Measurements from ENCODE around the gene IL20. TPM values are rescaled to one million over a fixed set of nuclear protein-coding genes. Genes with fewer than 3 reads are reported as not detected.

IL20 gene
- total RNA-seq, 2 experiments from 2014 or later = not detected

DNA sequence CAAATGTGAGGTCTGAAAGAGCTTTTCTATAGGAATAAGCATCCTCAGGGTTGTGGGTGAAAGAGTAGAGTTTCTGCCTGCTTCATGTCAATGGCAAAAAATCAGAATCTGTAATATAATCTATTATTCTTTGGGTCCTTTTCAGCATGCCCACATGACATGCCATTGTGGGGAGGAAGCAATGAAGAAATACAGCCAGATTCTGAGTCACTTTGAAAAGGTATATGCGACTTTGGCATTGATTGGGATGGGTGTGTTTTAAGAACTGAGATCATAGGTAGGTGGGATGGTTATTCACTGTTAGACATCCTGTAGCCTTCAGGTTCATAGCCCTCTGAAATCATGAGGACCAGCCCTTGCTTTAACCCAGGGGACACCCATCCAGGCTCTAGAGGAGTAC lies 1.8 kb downstream of the IL20 start:
- Histone ChIP-seq H3K4me3 (ENCODE audit: low read length) (no peak overlapping the region), H3K27ac (ENCODE audit: low read depth in 1 of 2, low read length in 2 of 2) (no peak overlapping the region), H3K4me1 (ENCODE audit: insufficient read depth, low read length) (peaks cover 5% of the 10 kb centered on the region), H3K27me3 (ENCODE audit: control insufficient read depth in 1 of 2, insufficient read depth in 2 of 2, low read length in 2 of 2) (no peaks in the 10 kb centered on the region), H3K36me3 (ENCODE audit: insufficient read depth, low read length) (no peaks in the 10 kb centered on the region), H3K9me3 (ENCODE audit: control insufficient read depth in 1 of 2, insufficient read depth in 1 of 2, low read length in 2 of 2) (peaks cover 0 to 2% of the 10 kb centered on the region in 2 experiments)
- ATAC-seq (ENCODE audit: poor library complexity) = no peak
- H3K27me3 Mint-ChIP-seq = peaks cover 12% of the 10 kb centered on the region
- ChIA-PET CTCF (interaction anchor here (1.0 to 1.2 kb wide), 2 partner anchors 115 to 132 kb away, joined by 3 read pairs; no protein-coding TSS in a partner anchor), POLR2A (interaction anchor here (0.6 to 1.1 kb wide), 3 partner anchors 39 to 150 kb away, joined by 3 to 4 read pairs (median 3); partner anchors contain the start of gene FCMR)
- peaks cover 2% of the 10 kb centered on the region for H3K9me3 Mint-ChIP-seq
- H3K36me3 Mint-ChIP-seq (ENCODE audit: low read depth) = no peaks in the 10 kb centered on the region
- no peak overlapping the region for H3K27ac Mint-ChIP-seq
- TF ChIP-seq, protein P1, sequence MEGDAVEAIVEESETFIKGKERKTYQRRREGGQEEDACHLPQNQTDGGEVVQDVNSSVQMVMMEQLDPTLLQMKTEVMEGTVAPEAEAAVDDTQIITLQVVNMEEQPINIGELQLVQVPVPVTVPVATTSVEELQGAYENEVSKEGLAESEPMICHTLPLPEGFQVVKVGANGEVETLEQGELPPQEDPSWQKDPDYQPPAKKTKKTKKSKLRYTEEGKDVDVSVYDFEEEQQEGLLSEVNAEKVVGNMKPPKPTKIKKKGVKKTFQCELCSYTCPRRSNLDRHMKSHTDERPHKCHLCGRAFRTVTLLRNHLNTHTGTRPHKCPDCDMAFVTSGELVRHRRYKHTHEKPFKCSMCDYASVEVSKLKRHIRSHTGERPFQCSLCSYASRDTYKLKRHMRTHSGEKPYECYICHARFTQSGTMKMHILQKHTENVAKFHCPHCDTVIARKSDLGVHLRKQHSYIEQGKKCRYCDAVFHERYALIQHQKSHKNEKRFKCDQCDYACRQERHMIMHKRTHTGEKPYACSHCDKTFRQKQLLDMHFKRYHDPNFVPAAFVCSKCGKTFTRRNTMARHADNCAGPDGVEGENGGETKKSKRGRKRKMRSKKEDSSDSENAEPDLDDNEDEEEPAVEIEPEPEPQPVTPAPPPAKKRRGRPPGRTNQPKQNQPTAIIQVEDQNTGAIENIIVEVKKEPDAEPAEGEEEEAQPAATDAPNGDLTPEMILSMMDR (IDR thresholded peaks at IDR 0.05) = no peak
- no peak overlapping the region for H3K4me3 Mint-ChIP-seq
- H3K4me1 Mint-ChIP-seq (ENCODE audit: low read depth) = peaks cover 7% of the 10 kb centered on the region
- intact Hi-C loops (cut with DNase I, micrococcal nuclease) = loop anchor here (5.0 kb wide), 2 partner anchors 115 to 135 kb away; no protein-coding TSS in a partner anchor
- DNase-seq = no peak

DNA sequence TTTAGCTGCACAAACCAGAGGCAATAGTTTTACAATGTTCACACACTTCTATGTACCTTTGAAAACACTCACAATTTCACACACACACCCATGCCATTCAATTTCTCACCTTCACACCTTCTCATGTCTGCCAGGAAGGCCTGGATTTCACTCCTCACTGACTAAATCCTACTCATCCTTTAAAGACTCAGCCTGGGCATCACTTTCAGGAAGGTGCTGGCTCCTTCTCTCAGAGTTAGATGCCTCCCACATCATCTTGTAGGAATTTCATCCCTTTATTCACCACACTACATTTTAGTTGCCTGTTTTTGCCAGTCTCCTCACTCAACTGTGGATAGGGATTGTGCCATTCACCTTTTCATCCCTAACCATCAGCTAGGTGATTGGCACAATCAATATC lies 2.3 kb downstream of the IL20 start:
- Mint-ChIP-seq H3K27ac (no peak overlapping the region), H3K4me1 (ENCODE audit: low read depth) (peaks cover 7% of the 10 kb centered on the region), H3K9me3 (peaks cover 3% of the 10 kb centered on the region), H3K36me3 (ENCODE audit: low read depth) (no peaks in the 10 kb centered on the region), H3K4me3 (no peak overlapping the region), H3K27me3 (peaks cover 12% of the 10 kb centered on the region)
- DNase-seq (no peak), ATAC-seq (ENCODE audit: poor library complexity) (no peak)
- Histone ChIP-seq H3K4me1 (ENCODE audit: insufficient read depth, low read length) (peaks cover 5% of the 10 kb centered on the region), H3K4me3 (ENCODE audit: low read length) (no peak overlapping the region), H3K27ac (ENCODE audit: low read depth in 1 of 2, low read length in 2 of 2) (no peak overlapping the region), H3K27me3 (ENCODE audit: control insufficient read depth in 1 of 2, insufficient read depth in 2 of 2, low read length in 2 of 2) (no peaks in the 10 kb centered on the region), H3K36me3 (ENCODE audit: insufficient read depth, low read length) (no peaks in the 10 kb centered on the region), H3K9me3 (ENCODE audit: control insufficient read depth in 1 of 2, insufficient read depth in 1 of 2, low read length in 2 of 2) (peaks cover 0 to 3% of the 10 kb centered on the region in 2 experiments)
- POLR2A ChIA-PET = interaction anchor here (1.1 kb wide), 1 partner anchor 54 kb away, joined by 3 read pairs; the partner anchor contains the start of gene FCMR
- TF ChIP-seq, protein P1 (IDR thresholded peaks at IDR 0.05) = no peak
- CTCF ChIA-PET = interaction anchor here (1.2 kb wide), 1 partner anchor 133 kb away, joined by 3 read pairs; no protein-coding TSS in a partner anchor
- intact Hi-C loops (cut with DNase I, micrococcal nuclease) = loop anchor here (5.0 kb wide), 2 partner anchors 115 to 135 kb away; no protein-coding TSS in a partner anchor

DNA sequence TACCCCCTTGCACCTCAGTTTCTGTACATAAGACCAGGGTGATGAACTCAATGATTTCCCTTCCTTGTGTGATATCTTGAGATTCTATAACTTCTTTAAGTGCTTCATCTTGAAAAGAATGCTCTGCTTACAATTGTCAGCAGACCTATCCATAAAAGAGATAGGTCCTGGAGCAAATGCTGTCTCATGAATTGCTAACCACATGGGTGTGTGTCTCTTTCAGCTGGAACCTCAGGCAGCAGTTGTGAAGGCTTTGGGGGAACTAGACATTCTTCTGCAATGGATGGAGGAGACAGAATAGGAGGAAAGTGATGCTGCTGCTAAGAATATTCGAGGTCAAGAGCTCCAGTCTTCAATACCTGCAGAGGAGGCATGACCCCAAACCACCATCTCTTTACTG lies 2.8 kb downstream of the IL20 start:
- Mint-ChIP-seq H3K27me3 (peaks cover 6% of the 10 kb centered on the region), H3K27ac (no peak overlapping the region), H3K4me1 (ENCODE audit: low read depth) (peaks cover 7% of the 10 kb centered on the region), H3K4me3 (no peak overlapping the region), H3K36me3 (ENCODE audit: low read depth) (no peaks in the 10 kb centered on the region), H3K9me3 (peaks cover 3% of the 10 kb centered on the region)
- ChIA-PET CTCF (no interaction called here), POLR2A (interaction anchor here (1.1 kb wide), 1 partner anchor 53 kb away, joined by 3 read pairs; the partner anchor contains the start of gene FCMR)
- Histone ChIP-seq H3K4me3 (ENCODE audit: low read length) (no peak overlapping the region), H3K27ac (ENCODE audit: low read depth in 1 of 2, low read length in 2 of 2) (no peak overlapping the region), H3K27me3 (ENCODE audit: control insufficient read depth in 1 of 2, insufficient read depth in 2 of 2, low read length in 2 of 2) (no peaks in the 10 kb centered on the region), H3K4me1 (ENCODE audit: insufficient read depth, low read length) (peaks cover 5% of the 10 kb centered on the region), H3K9me3 (ENCODE audit: control insufficient read depth in 1 of 2, insufficient read depth in 1 of 2, low read length in 2 of 2) (peaks cover 0 to 3% of the 10 kb centered on the region in 2 experiments), H3K36me3 (ENCODE audit: insufficient read depth, low read length) (no peaks in the 10 kb centered on the region)
- no peak for DNase-seq
- ATAC-seq (ENCODE audit: poor library complexity) = no peak
- TF ChIP-seq, protein P1 (IDR thresholded peaks at IDR 0.05) = no peak
- intact Hi-C loops (cut with DNase I, micrococcal nuclease) = loop anchor here (5.0 kb wide), 2 partner anchors 114 to 136 kb away; no protein-coding TSS in a partner anchor
